ENCODE results near the gene HOXA4. TPM values are rescaled to one million over a fixed set of nuclear protein-coding genes. Genes with fewer than 3 reads are reported as not detected.

Gene HOXA4
- polyA plus RNA-seq (2013, experiment 1 of 2; ENCODE audit: insufficient read length) = not detected
- polyA plus RNA-seq (2013, experiment 2 of 2; ENCODE audit: insufficient read length) = not detected

- DNase-seq = peak; percentile 17
Observed at GRCh38 chr7:27130540-27131389, at the start of gene HOXA4. Gene HOXA4, minus strand, starts transcription at chr7:27130757. Its CDS starts 24 bp downstream, at chr7:27130733.

GRCh38 chr7:27179503-27180430 lies 49.2 kb upstream of the HOXA4 start:
- peak; percentile 43 for DNase-seq

GRCh38 chr7:27179030-27179429 lies 48.5 kb upstream of the HOXA4 start:
- no peak for DNase-seq

GRCh38 chr7:27178366-27178765 lies 47.8 kb upstream of the HOXA4 start:
- DNase-seq = no peak

GRCh38 chr7:27177795-27178320 lies 47.3 kb upstream of the HOXA4 start:
- DNase-seq = no peak

- no peak for DNase-seq
Observed at GRCh38 chr7:27176962-27177794, 46.6 kb upstream of the HOXA4 start.

- no peak for DNase-seq
Observed at GRCh38 chr7:27176524-27176845, 45.9 kb upstream of the HOXA4 start.

GRCh38 chr7:27175626-27176523 lies 45.3 kb upstream of the HOXA4 start:
- DNase-seq = no peak

- no peak for DNase-seq
Observed at GRCh38 chr7:27174874-27175625, 44.5 kb upstream of the HOXA4 start.

- DNase-seq = no peak
Observed at GRCh38 chr7:27173956-27174873, 43.7 kb upstream of the HOXA4 start, which contains the start of gene HOXA10. Gene HOXA10, minus strand, starts transcription at chr7:27174320. Its CDS starts 14 bp downstream, at chr7:27174306.

- no peak for DNase-seq
Observed at GRCh38 chr7:27173511-27173955, 43.0 kb upstream of the HOXA4 start.

- no peak for DNase-seq
Observed at GRCh38 chr7:27172823-27173510, 42.4 kb upstream of the HOXA4 start.

- DNase-seq = no peak
Observed at GRCh38 chr7:27172315-27172774, 41.8 kb upstream of the HOXA4 start.

- no peak for DNase-seq
Observed at GRCh38 chr7:27171637-27172314, 41.2 kb upstream of the HOXA4 start.

GRCh38 chr7:27171325-27171636 lies 40.7 kb upstream of the HOXA4 start:
- no peak for DNase-seq

- DNase-seq = no peak
Observed at GRCh38 chr7:27170426-27171324, 40.1 kb upstream of the HOXA4 start.
